ENCODE results near the gene RAB9A.

- TF ChIP-seq CTCF (IDR thresholded peaks at IDR 0.05) (no peak), POLR2A (IDR thresholded peaks at IDR 0.05) (no peak)
These were observed 19.6 kb upstream of the RAB9A start for GRCh38 chrX:13669246-13669737.
